GM12872 (cell line): ENCODE measurements around the gene SDC3.

Experiments used
- CTCF ChIP-seq: IDR thresholded peaks from 3 replicates; pipeline ENCODE4 v1.5.1; 2011; ENCODE audit warnings: low read depth, mild to moderate bottlenecking, low read length, moderate library complexity; ENCODE audit not compliant: insufficient read depth

Gene SDC3

GRCh38 chr1:30845904-30846290, 62.7 kb downstream of the SDC3 start:
- 0 out of 3 replicates have a peak, but pooled peaks have one; percentile 16 for TF ChIP-seq CTCF

GRCh38 chr1:30845237-30845903, 63.2 kb downstream of the SDC3 start:
- no peak for TF ChIP-seq CTCF

GRCh38 chr1:30844631-30845030, 63.9 kb downstream of the SDC3 start:
- no peak for TF ChIP-seq CTCF

- no peak for TF ChIP-seq CTCF
Observed at GRCh38 chr1:30842697-30843354, 65.7 kb downstream of the SDC3 start.

GRCh38 chr1:30840904-30841598, 67.5 kb downstream of the SDC3 start:
- TF ChIP-seq CTCF = no peak

GRCh38 chr1:30839827-30840359, 68.7 kb downstream of the SDC3 start:
- TF ChIP-seq CTCF = no peak

- TF ChIP-seq CTCF = no peak
Observed at GRCh38 chr1:30838996-30839395, 69.6 kb downstream of the SDC3 start.
